ACC112 (cell line): ENCODE measurements around the gene ZBTB1.

Experiments
- H2AFZ ChIP-seq: fragments of 200-600 bp; sonication (generic); one replicate; pipeline ENCODE4 v1.6.0; 2017; ENCODE audit warnings: antibody characterized with exemption, low read length; ENCODE audit not compliant: unreplicated experiment
- H3K27ac ChIP-seq: fragments of 200-600 bp; sonication (generic); 2 replicates; pipeline ENCODE4 v1.5.1; 2014; ENCODE audit warnings: low read depth, mild to moderate bottlenecking, antibody characterized with exemption, low read length, moderate library complexity
- H3K27me3 ChIP-seq: fragments of 200-600 bp; sonication (generic); 2 replicates; pipeline ENCODE4 v1.6.1; 2014; ENCODE audit warnings: mild to moderate bottlenecking, antibody characterized with exemption, low read length, moderate library complexity, mixed read lengths; ENCODE audit not compliant: insufficient read depth
- H3K36me3 ChIP-seq: fragments of 200-600 bp; sonication (generic); 2 replicates; pipeline ENCODE4 v1.6.1; 2016; ENCODE audit warnings: mild to moderate bottlenecking, antibody characterized with exemption, low read length, moderate library complexity, mixed read lengths; ENCODE audit not compliant: insufficient read depth
- H3K4me1 ChIP-seq: fragments of 200-600 bp; sonication (generic); one replicate; pipeline ENCODE4 v1.6.1; 2016; ENCODE audit warnings: low read length, mixed read lengths; ENCODE audit not compliant: insufficient read depth, unreplicated experiment, control insufficient read depth
- H3K4me3 ChIP-seq: fragments of 200-600 bp; sonication (generic); 2 replicates; pipeline ENCODE4 v1.5.1; 2014; ENCODE audit warnings: mild to moderate bottlenecking, low read depth, low read length
- H3K79me2 ChIP-seq: fragments of 200-600 bp; sonication (generic); one replicate; pipeline ENCODE4 v1.6.0; 2016; ENCODE audit warnings: low read length; ENCODE audit not compliant: control insufficient read depth, unreplicated experiment, insufficient read depth

Gene ZBTB1

DNA sequence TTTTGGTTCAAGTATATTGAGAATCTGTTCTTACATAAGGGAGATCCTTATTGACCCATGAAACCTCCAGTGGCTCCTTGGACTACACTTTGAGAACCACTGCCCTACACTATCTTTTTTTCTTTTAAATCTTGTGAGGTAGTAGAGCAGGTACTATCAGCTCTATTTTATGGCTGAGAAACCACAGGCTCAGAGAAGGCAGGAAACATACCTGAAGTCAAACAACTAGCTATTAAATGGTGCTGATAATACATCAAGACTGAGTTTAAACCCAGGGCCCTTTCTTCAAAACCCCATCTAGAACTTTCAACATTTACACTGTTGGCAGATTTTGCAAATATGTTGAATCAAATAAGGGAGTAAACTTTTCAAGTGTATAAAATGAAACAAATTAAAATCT, 7.8 kb upstream of the ZBTB1 start:
- peaks cover 9% of the 10 kb centered on the region; the same call in 1 of the 2 replicates for H3K36me3 ChIP-seq
- H3K27ac ChIP-seq, result no peak overlapping the region
- H3K27me3 ChIP-seq, result no peaks in the 10 kb centered on the region
- H2AFZ ChIP-seq, result no peak overlapping the region
- peaks cover 19% of the 10 kb centered on the region for H3K4me1 ChIP-seq
- H3K79me2 ChIP-seq, result peaks cover 43% of the 10 kb centered on the region
- no peak overlapping the region for H3K4me3 ChIP-seq

DNA sequence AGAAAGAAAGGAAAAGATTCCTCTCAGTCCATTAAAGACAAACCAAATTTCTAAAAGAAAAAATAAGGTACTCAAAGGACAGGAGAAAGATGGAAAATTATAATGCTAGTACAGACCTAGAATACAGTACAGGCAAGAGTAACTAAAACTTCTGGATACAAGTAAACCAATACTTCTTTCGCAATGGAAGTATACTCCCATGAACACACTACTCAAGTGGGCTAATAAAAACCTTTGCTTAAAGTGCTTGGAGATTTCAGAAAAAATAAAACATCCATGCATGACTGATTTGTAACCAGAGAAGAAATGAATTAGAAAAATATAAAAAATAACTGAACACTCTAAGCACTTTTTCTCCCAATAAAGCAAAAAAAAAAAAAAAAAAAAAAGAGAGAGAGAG, 4.5 kb upstream of the ZBTB1 start:
- Histone ChIP-seq H3K27me3 (no peaks in the 10 kb centered on the region), H3K27ac (peak overlapping the region; percentile 9; the same call in 1 of the 2 replicates), H3K4me1 (peaks cover 26% of the 10 kb centered on the region), H3K79me2 (peaks cover 46% of the 10 kb centered on the region), H3K36me3 (peaks cover 8% of the 10 kb centered on the region; the same call in 1 of the 2 replicates), H2AFZ (no peak overlapping the region), H3K4me3 (peak overlapping the region; percentile 27; the same call in 1 of the 2 replicates)

GRCh38 chr14:64501411-64502171, 3.0 kb upstream of the ZBTB1 start:
- Histone ChIP-seq H3K36me3 (peaks cover 5% of the 10 kb centered on the region; the same call in 1 of the 2 replicates), H2AFZ (peak overlapping the region; percentile 71), H3K27ac (peak overlapping the region; percentile 98), H3K79me2 (peaks cover 59% of the 10 kb centered on the region), H3K4me3 (peak overlapping the region; percentile 84), H3K4me1 (peaks cover 29% of the 10 kb centered on the region), H3K27me3 (no peaks in the 10 kb centered on the region)

DNA sequence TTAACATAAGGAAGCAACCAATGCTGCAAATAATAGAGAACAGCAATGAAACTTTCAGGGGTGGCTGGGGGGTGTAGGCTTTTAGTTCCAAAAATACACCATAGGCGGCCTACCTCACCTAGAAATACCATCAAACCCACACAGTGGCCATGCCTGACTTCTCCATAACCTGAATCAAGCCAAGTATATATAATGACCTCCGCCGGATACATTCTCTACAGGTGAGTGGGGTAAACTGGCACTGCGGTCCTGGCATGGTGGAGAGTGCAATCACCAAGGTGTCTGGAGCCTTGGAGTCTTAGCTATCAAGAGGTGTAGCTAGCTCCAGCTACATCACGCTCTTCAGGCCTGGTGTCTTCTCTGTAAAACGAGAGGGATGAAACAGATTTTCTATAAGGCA, 2.1 kb upstream of the ZBTB1 start:
- H2AFZ ChIP-seq, result peak overlapping the region; percentile 85
- H3K79me2 ChIP-seq, result peaks cover 65% of the 10 kb centered on the region
- peaks cover 38% of the 10 kb centered on the region for H3K4me1 ChIP-seq
- peaks cover 4% of the 10 kb centered on the region; the same call in 1 of the 2 replicates for H3K36me3 ChIP-seq
- peak overlapping the region; percentile 98 for H3K27ac ChIP-seq
- no peaks in the 10 kb centered on the region for H3K27me3 ChIP-seq
- peak overlapping the region; percentile 84 for H3K4me3 ChIP-seq

DNA sequence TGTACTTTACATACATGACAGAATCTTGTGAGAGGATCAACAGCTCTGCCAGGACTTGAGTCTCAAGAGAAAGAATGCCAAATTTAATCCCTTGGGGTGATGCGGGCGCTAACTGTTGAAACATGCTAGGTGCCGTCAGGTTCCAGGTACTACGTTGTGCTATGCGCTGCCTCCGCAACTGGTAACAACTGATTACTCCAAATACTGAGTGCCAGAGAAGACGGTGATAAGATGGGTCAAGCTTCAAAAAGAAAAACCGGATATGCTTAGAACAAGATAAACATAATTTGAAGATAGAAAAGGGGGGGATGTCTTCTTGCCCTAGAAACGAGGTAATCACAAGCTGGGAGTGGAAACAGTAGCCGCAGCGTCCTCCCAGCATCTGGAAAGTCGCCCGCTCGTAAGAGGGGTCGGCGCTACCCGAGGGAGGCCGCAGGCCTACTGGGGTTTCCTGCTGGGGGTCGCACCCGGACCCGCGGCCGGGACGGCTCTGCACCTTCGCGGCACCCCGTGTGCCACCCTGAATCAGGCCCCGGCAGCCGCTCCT, 1.6 kb upstream of the ZBTB1 start:
- H3K27ac ChIP-seq, result peak overlapping the region; percentile 98
- H2AFZ ChIP-seq, result peak overlapping the region; percentile 85
- peaks cover 43% of the 10 kb centered on the region for H3K4me1 ChIP-seq
- peaks cover 67% of the 10 kb centered on the region for H3K79me2 ChIP-seq
- no peaks in the 10 kb centered on the region for H3K27me3 ChIP-seq
- no peaks in the 10 kb centered on the region; the same call in 1 of the 2 replicates for H3K36me3 ChIP-seq
- peak overlapping the region; percentile 84 for H3K4me3 ChIP-seq

DNA sequence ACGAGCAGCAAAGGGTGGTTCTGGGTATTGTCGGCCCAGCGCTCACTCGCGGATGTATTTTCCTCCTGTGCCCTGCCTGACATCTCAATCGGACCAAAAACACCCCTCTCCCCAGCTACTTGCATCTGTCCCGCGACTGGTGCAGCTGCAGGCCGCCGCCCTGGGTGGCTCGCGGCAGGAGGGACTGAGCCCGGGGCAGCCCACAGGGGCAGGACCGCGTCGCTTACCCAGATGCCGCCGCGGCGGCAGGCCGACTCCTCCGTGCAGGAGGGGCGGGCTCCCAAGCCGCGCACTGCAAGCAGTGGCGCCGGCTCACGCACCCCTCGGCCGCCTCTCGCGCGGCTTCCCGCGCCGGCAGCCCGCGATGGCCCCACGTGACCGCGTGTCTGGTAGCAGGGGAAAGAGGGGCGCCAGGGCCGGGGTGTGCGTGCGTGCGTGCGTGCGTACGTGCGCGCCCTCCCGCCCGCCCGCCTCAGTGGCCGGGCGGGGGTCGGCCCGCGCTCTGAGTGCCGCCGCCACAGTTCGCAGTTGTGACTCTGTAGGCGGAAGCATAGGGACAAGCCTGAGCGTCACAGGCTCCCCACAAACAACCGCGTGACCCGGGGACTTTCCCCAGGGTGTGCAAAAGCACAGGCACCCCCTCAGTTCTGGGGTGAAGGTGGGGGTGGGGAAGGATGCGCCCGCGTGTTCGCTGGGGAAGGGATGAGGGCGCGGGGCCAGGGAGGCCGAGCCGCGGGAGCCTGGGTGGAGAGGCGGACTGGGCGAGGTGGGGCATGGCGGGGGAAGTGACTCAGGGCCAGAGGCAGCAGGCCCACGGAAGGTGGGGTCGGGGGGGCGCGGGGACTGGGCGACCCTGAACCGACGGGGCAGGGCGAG, 898 bp upstream of the ZBTB1 start, which contains the start of gene ZBTB25:
ZBTB25 (minus strand) TSS at position 405 of the 876 bp plus-strand sequence. CDS start 13,305 bp downstream, outside the sequence.
- peak within 1 kb of the TSS; percentile 85 for H2AFZ ChIP-seq
- peaks cover 50% of the 10 kb centered on the region for H3K4me1 ChIP-seq
- H3K79me2 ChIP-seq, result peaks cover 73% of the 10 kb centered on the region

DNA sequence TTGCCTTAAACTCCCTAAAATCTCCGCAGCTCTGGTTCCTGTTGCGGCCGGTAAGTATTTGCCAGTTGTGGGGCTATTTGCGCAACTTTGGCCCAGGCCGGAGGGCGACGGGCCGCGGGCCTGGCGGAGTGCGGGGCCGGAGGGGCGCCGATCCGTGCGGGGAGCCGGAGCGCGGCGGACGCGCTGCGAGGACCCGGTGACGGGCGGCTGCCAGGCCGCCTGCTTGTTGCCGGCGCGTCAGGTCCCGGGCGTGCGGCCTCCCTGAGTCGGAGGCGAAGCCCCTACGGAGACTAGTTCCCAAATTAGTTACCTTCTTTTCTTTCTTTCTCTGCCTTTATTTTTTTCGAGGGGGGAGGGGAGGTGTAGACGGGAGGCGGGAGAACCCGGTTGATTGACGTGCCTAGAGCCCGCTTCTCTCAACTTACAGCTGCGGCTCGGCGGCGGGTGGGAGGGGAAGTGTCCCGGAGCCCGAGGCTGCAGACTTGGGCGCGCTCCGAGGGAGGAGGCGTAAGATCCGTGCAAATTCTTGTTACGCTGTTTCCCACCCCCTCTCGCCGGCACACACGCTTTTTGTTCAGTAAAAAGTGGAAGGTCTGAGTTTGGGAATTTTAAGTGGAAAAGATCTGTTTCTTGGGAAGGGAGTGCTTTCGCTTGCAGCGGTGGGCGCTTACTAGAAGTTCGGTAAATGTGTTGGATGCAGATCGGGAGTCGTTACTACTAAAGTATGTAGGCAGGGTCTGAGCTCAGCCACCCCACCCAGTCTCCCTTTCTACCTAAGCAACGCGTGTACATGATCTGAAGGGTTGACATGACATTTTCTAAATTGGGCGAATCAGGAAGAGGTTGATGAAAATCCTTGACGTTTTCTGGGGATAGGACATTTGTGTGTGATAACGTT, 576 bp downstream of the ZBTB1 start:
- peak overlapping the region; percentile 84 for H3K4me3 ChIP-seq
- peak overlapping the region; percentile 57 for H2AFZ ChIP-seq
- H3K79me2 ChIP-seq, result peaks cover 73% of the 10 kb centered on the region

More for the DNA sequence above, 898 bp upstream of the ZBTB1 start, which contains the start of gene ZBTB25:
- peak within 1 kb of the TSS; percentile 84 for H3K4me3 ChIP-seq
- no peaks in the 10 kb centered on the region for H3K27me3 ChIP-seq
- H3K36me3 ChIP-seq, result no peaks in the 10 kb centered on the region; the same call in 1 of the 2 replicates
- peak within 1 kb of the TSS; percentile 98 for H3K27ac ChIP-seq

GRCh38 chr14:64506721-64507120, 2.2 kb downstream of the ZBTB1 start:
- peaks cover 53% of the 10 kb centered on the region for H3K4me1 ChIP-seq
- H3K79me2 ChIP-seq, result peaks cover 76% of the 10 kb centered on the region
- H2AFZ ChIP-seq, result no peak overlapping the region
- H3K4me3 ChIP-seq, result peak overlapping the region; percentile 84
- no peaks in the 10 kb centered on the region for H3K27me3 ChIP-seq
- H3K36me3 ChIP-seq, result no peaks in the 10 kb centered on the region
- peak overlapping the region; percentile 6; the same call in 1 of the 2 replicates for H3K27ac ChIP-seq

More for the DNA sequence above, 576 bp downstream of the ZBTB1 start:
- no peaks in the 10 kb centered on the region for H3K36me3 ChIP-seq
- peaks cover 53% of the 10 kb centered on the region for H3K4me1 ChIP-seq
- no peaks in the 10 kb centered on the region for H3K27me3 ChIP-seq
- H3K27ac ChIP-seq, result peak overlapping the region; percentile 98

DNA sequence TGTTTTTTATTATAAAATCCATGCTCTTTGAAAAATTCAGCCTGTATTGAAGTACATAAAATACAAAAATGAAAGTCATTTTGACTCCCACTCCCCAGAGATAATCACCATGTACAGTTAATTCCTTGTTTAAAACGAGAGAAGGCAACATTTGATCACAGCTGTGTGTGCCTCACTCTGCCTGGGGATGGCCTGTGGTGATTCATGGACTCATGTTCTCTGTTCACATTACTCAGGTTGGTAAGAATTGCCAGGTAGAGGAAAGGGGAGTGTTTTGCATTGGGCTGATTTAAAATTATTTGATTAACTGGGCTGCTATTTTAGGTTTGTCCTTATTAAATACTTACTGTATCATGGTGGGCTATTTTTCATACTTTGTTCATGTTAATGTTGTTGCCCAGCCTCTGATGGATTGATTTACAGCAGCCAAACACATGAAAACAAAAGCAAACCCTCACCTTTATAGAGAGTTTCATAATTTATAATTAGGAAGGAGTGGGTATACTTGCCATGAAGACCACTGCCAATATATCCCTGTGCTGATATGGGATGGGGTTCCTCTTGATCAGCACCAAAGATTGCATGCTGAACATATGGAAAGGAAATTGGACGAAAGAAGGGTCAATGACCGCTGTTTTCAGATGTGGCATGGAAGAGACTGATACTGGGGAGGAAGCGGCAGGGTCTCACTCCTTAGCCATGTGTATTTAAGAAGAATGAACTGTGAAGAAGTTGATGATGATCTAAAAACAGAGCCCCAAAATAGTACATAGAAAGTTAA, 3.0 kb downstream of the ZBTB1 start:
- H3K27me3 ChIP-seq, result no peaks in the 10 kb centered on the region
- H3K27ac ChIP-seq, result peak overlapping the region; percentile 6; the same call in 1 of the 2 replicates
- no peak overlapping the region for H2AFZ ChIP-seq
- H3K79me2 ChIP-seq, result peaks cover 76% of the 10 kb centered on the region
- peaks cover 45% of the 10 kb centered on the region for H3K4me1 ChIP-seq
- H3K36me3 ChIP-seq, result no peaks in the 10 kb centered on the region
- H3K4me3 ChIP-seq, result peak overlapping the region; percentile 84
